GM23338 (cell line): ENCODE measurements around the gene DCDC2. TPM values are rescaled to one million over a fixed set of nuclear protein-coding genes. Genes with fewer than 3 reads are reported as not detected.

Experiments
- ATAC-seq: fragments of 200-7000 bp; cut with Tn5 transposase; 3 replicates; pipeline ENCODE4 v1.9.1; 2020
- DNase-seq: peaks from one replicate; pipeline ENCODE4 v3.0.0-alpha.2; 2015; ENCODE audit warnings: low spot score
- H2AFZ ChIP-seq: fragments of 200-600 bp; sonication (generic); 2 replicates; pipeline ENCODE4 v1.8.0; 2016; ENCODE audit warnings: antibody characterized with exemption, mild to moderate bottlenecking, moderate library complexity
- H3F3A ChIP-seq: fragments of 200-600 bp; sonication (generic); replicated peaks from 2 replicates; pipeline ENCODE4 v1.8.0; 2017; ENCODE audit warnings: antibody characterized with exemption, mixed run types, low read depth
- H3K27ac ChIP-seq: fragments of 200-600 bp; sonication (generic); 2 replicates; pipeline ENCODE4 v1.6.1; 2016; ENCODE audit warnings: low read depth
- H3K27me3 ChIP-seq: fragments of 200-600 bp; sonication (generic); 2 replicates; pipeline ENCODE4 v1.8.0; 2016; ENCODE audit warnings: mild to moderate bottlenecking, mixed run types, moderate library complexity; ENCODE audit not compliant: insufficient read depth
- H3K36me3 ChIP-seq: fragments of 200-600 bp; sonication (generic); 2 replicates; pipeline ENCODE4 v1.8.0; 2016; ENCODE audit warnings: mild to moderate bottlenecking; ENCODE audit not compliant: insufficient read depth
- H3K4me1 ChIP-seq: fragments of 200-600 bp; sonication (generic); 2 replicates; pipeline ENCODE4 v1.8.0; 2016; ENCODE audit warnings: mild to moderate bottlenecking, moderate library complexity; ENCODE audit not compliant: insufficient read depth
- H3K4me2 ChIP-seq: fragments of 200-600 bp; sonication (generic); 2 replicates; pipeline ENCODE4 v1.7.1; 2017; ENCODE audit warnings: mixed run types
- H3K4me3 ChIP-seq: fragments of 200-600 bp; sonication (generic); 2 replicates; pipeline ENCODE4 v1.6.1; 2016; ENCODE audit warnings: mixed run types
- H3K79me2 ChIP-seq: fragments of 200-600 bp; sonication (generic); replicated peaks from 2 replicates; pipeline ENCODE4 v1.8.0; 2017; ENCODE audit warnings: mild to moderate bottlenecking; ENCODE audit not compliant: insufficient read depth
- H3K9me2 ChIP-seq: fragments of 200-600 bp; sonication (generic); 2 replicates; pipeline ENCODE4 v1.8.0; 2017; ENCODE audit not compliant: insufficient read depth
- H4K20me1 ChIP-seq: fragments of 200-600 bp; sonication (generic); replicated peaks from 2 replicates; pipeline ENCODE4 v1.8.0; 2017; ENCODE audit warnings: mild to moderate bottlenecking; ENCODE audit not compliant: insufficient read depth
- H3K27ac Mint-ChIP-seq: 2 replicates; pipeline ENCODE4 v1.8.0; 2020; ENCODE audit warnings: inconsistent platforms, mild to moderate bottlenecking, moderate library complexity, mixed read lengths
- H3K27me3 Mint-ChIP-seq: 3 replicates; pipeline ENCODE4 v1.8.0; 2022; ENCODE audit warnings: low read depth, mild to moderate bottlenecking, moderate library complexity, mixed read lengths, inconsistent platforms; ENCODE audit not compliant: insufficient read depth, poor library complexity
- H3K36me3 Mint-ChIP-seq: 3 replicates; pipeline ENCODE4 v1.8.0; 2021; ENCODE audit warnings: low read depth, mild to moderate bottlenecking, inconsistent platforms, moderate library complexity, mixed read lengths
- H3K4me1 Mint-ChIP-seq: 3 replicates; pipeline ENCODE4 v1.8.0; 2020; ENCODE audit warnings: mild to moderate bottlenecking, inconsistent platforms, mixed read lengths
- H3K4me3 Mint-ChIP-seq: 3 replicates; pipeline ENCODE4 v1.8.0; 2021; ENCODE audit warnings: moderate library complexity, mild to moderate bottlenecking, inconsistent platforms, mixed read lengths
- H3K9me3 Mint-ChIP-seq: 3 replicates; pipeline ENCODE4 v1.8.0; 2020; ENCODE audit warnings: moderate library complexity, mild to moderate bottlenecking, inconsistent platforms, mixed read lengths
- CREB1 ChIP-seq: fragments of 250-450 bp; sonication (Bioruptor Pico); IDR thresholded peaks from 2 replicates; pipeline ENCODE4 v1.5.0; 2020; ENCODE audit warnings: low read depth, mild to moderate bottlenecking, moderate library complexity
- CTCF ChIP-seq, 2 experiments: fragments of 200-600 bp in 1 of 2; sonication (generic) in 1 of 2; conservative IDR thresholded peaks; 2 replicates each; pipeline versions ENCODE4 v1.5.1 to v1.6.1; 2016 to 2017; ENCODE audit warnings: antibody characterized with exemption in 2 of 2, low read depth in 2 of 2, mild to moderate bottlenecking in 2 of 2, moderate library complexity in 1 of 2
- ETS1 ChIP-seq: IDR thresholded peaks from 2 replicates; pipeline ENCODE4 v1.6.1; 2016; ENCODE audit warnings: antibody characterized with exemption
- EZH2 ChIP-seq: fragments of 200-600 bp; sonication (generic); IDR thresholded peaks from one replicate; pipeline ENCODE4 v1.8.0; 2017; ENCODE audit warnings: antibody characterized with exemption, mild to moderate bottlenecking, low read depth; ENCODE audit not compliant: unreplicated experiment
- EZH2phosphoT487 ChIP-seq: fragments of 200-600 bp; sonication (generic); IDR thresholded peaks from one replicate; pipeline ENCODE4 v1.8.1; 2018; ENCODE audit warnings: antibody characterized with exemption; ENCODE audit not compliant: unreplicated experiment
- JUNB ChIP-seq: IDR thresholded peaks from one replicate; pipeline ENCODE4 v1.6.1; 2016; ENCODE audit warnings: antibody characterized with exemption; ENCODE audit not compliant: unreplicated experiment
- NANOG ChIP-seq: IDR thresholded peaks from 2 replicates; pipeline ENCODE4 v1.6.1; 2016; ENCODE audit warnings: antibody characterized with exemption, borderline replicate concordance
- POLR2AphosphoS5 ChIP-seq: IDR thresholded peaks from 2 replicates; pipeline ENCODE4 v1.6.1; 2016; ENCODE audit warnings: antibody characterized with exemption, low read depth
- REST ChIP-seq: IDR thresholded peaks from one replicate; pipeline ENCODE4 v1.6.1; 2018; ENCODE audit warnings: antibody characterized with exemption; ENCODE audit not compliant: unreplicated experiment
- STAT1 ChIP-seq: IDR thresholded peaks from one replicate; pipeline ENCODE4 v1.6.1; 2016; ENCODE audit warnings: antibody characterized with exemption; ENCODE audit not compliant: unreplicated experiment
- ZNF114 ChIP-seq: fragments of 250-450 bp; sonication (Bioruptor Pico); IDR thresholded peaks from 2 replicates; pipeline ENCODE4 v1.5.0; 2020; ENCODE audit warnings: mild to moderate bottlenecking, moderate library complexity
- ZNF331 ChIP-seq: fragments of 250-450 bp; sonication (Bioruptor Pico); IDR thresholded peaks from 2 replicates; pipeline ENCODE4 v1.5.0; 2020; ENCODE audit warnings: low read depth, mild to moderate bottlenecking, moderate library complexity
- ZNF462 ChIP-seq: fragments of 250-450 bp; sonication (Bioruptor Pico); IDR thresholded peaks from 2 replicates; pipeline ENCODE4 v1.5.0; 2020; ENCODE audit warnings: mild to moderate bottlenecking, moderate library complexity
- polyA plus RNA-seq: library from polyadenylated mRNA; unstranded; fragments of >200 nt; fragmentation: Nextera tagmentation; extraction: Ambion mirVana; gene quantifications from 2 replicates; pipeline ENCODE4 v1.2.1, GENCODE V29; 2016
- total RNA-seq: library from RNA; depleted of rRNA; stranded (reverse); fragments of >200 nt; shearing (Covaris generic); gene quantifications from 2 replicates; pipeline ENCODE4 v1.2.3, GENCODE V29; 2014

DCDC2 gene
- total and polyA plus RNA-seq, 2 experiments from 2014 or later, result 0.59 to 0.79 TPM

DNA sequence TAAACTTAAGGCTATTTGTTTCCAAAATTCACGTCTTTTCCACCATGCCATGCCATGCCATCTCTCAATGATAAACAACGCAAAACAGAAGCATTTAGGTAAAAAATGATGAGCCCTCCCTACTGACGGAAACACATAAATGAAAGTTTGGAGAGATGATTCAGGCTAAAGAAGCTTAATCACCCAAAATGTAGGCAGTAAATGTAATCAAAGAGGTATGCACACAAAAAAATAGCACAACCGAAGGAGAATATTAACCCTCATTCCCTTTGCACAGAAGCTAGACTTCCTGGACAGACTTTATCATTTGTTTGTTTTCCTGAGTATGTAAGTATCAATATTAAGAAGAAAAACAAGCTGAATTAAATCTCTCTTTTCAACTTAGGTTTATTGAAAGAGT, 28.8 kb downstream of the DCDC2 start:
- no peaks in the 10 kb centered on the region for H3K9me3 Mint-ChIP-seq
- Histone ChIP-seq H3K27me3 (peaks cover 4% of the 10 kb centered on the region; the same call in 1 of the 2 replicates), H3K4me1 (peaks cover 7% of the 10 kb centered on the region), H3K4me2 (no peak overlapping the region), H3K36me3 (no peaks in the 10 kb centered on the region), H3F3A (no peaks in the 10 kb centered on the region), H2AFZ (no peak overlapping the region), H3K27ac (no peak overlapping the region), H3K79me2 (no peaks in the 10 kb centered on the region), H4K20me1 (no peaks in the 10 kb centered on the region), H3K4me3 (no peak overlapping the region), H3K9me2 (no peaks in the 10 kb centered on the region)
- no peaks in the 10 kb centered on the region for H3K27me3 Mint-ChIP-seq
- no peak overlapping the region for H3K27ac Mint-ChIP-seq
- TF ChIP-seq EZH2, result no peak
- no peak for TF ChIP-seq ZNF331 (CRISPR knock-in tag)
- TF ChIP-seq ETS1, result no peak
- TF ChIP-seq POLR2AphosphoS5, result no peak
- TF ChIP-seq REST, result no peak
- TF ChIP-seq CTCF (conservative IDR thresholded peaks at IDR 0.05; ENCODE audit: low read depth in 2 of 2), result no peak
- TF ChIP-seq EZH2phosphoT487, result no peak
- no peak for TF ChIP-seq NANOG
- no peak for TF ChIP-seq CREB1 (CRISPR knock-in tag)
- TF ChIP-seq ZNF114 (CRISPR knock-in tag), result no peak
- no peak for TF ChIP-seq ZNF462 (CRISPR knock-in tag)
- TF ChIP-seq JUNB, result no peak
- no peak for TF ChIP-seq STAT1
- peaks cover 5% of the 10 kb centered on the region; the same call in 2 of the 3 replicates for H3K4me1 Mint-ChIP-seq
- H3K4me3 Mint-ChIP-seq, result no peak overlapping the region
- DNase-seq, result no peak
- no peaks in the 10 kb centered on the region for H3K36me3 Mint-ChIP-seq
- ATAC-seq, result no peak
